GM23338 (cell line): ENCODE data around the gene LIF. TPM values are rescaled to one million over a fixed set of nuclear protein-coding genes. Genes with fewer than 3 reads are reported as not detected.
"Not testable (repeated sequence)": the region's sequence is repeated elsewhere in the genome, so short reads cannot be mapped to it uniquely, and the experiment has no call there.

Experiments
- ATAC-seq: fragments of 200-7000 bp; cut with Tn5 transposase; 3 replicates; pipeline ENCODE4 v1.9.1; 2020
- DNase-seq: peaks from one replicate; pipeline ENCODE4 v3.0.0-alpha.2; 2015; ENCODE audit warnings: low spot score
- H2AFZ ChIP-seq: fragments of 200-600 bp; sonication (generic); 2 replicates; pipeline ENCODE4 v1.8.0; 2016; ENCODE audit warnings: antibody characterized with exemption, mild to moderate bottlenecking, moderate library complexity
- H3F3A ChIP-seq: fragments of 200-600 bp; sonication (generic); replicated peaks from 2 replicates; pipeline ENCODE4 v1.8.0; 2017; ENCODE audit warnings: antibody characterized with exemption, mixed run types, low read depth
- H3K27ac ChIP-seq: fragments of 200-600 bp; sonication (generic); 2 replicates; pipeline ENCODE4 v1.6.1; 2016; ENCODE audit warnings: low read depth
- H3K27me3 ChIP-seq: fragments of 200-600 bp; sonication (generic); 2 replicates; pipeline ENCODE4 v1.8.0; 2016; ENCODE audit warnings: mild to moderate bottlenecking, mixed run types, moderate library complexity; ENCODE audit not compliant: insufficient read depth
- H3K36me3 ChIP-seq: fragments of 200-600 bp; sonication (generic); 2 replicates; pipeline ENCODE4 v1.8.0; 2016; ENCODE audit warnings: mild to moderate bottlenecking; ENCODE audit not compliant: insufficient read depth
- H3K4me1 ChIP-seq: fragments of 200-600 bp; sonication (generic); 2 replicates; pipeline ENCODE4 v1.8.0; 2016; ENCODE audit warnings: mild to moderate bottlenecking, moderate library complexity; ENCODE audit not compliant: insufficient read depth
- H3K4me2 ChIP-seq: fragments of 200-600 bp; sonication (generic); 2 replicates; pipeline ENCODE4 v1.7.1; 2017; ENCODE audit warnings: mixed run types
- H3K4me3 ChIP-seq: fragments of 200-600 bp; sonication (generic); 2 replicates; pipeline ENCODE4 v1.6.1; 2016; ENCODE audit warnings: mixed run types
- H3K79me2 ChIP-seq: fragments of 200-600 bp; sonication (generic); replicated peaks from 2 replicates; pipeline ENCODE4 v1.8.0; 2017; ENCODE audit warnings: mild to moderate bottlenecking; ENCODE audit not compliant: insufficient read depth
- H3K9me2 ChIP-seq: fragments of 200-600 bp; sonication (generic); 2 replicates; pipeline ENCODE4 v1.8.0; 2017; ENCODE audit not compliant: insufficient read depth
- H4K20me1 ChIP-seq: fragments of 200-600 bp; sonication (generic); replicated peaks from 2 replicates; pipeline ENCODE4 v1.8.0; 2017; ENCODE audit warnings: mild to moderate bottlenecking; ENCODE audit not compliant: insufficient read depth
- H3K27ac Mint-ChIP-seq: 2 replicates; pipeline ENCODE4 v1.8.0; 2020; ENCODE audit warnings: inconsistent platforms, mild to moderate bottlenecking, moderate library complexity, mixed read lengths
- H3K27me3 Mint-ChIP-seq: 3 replicates; pipeline ENCODE4 v1.8.0; 2022; ENCODE audit warnings: low read depth, mild to moderate bottlenecking, moderate library complexity, mixed read lengths, inconsistent platforms; ENCODE audit not compliant: insufficient read depth, poor library complexity
- H3K36me3 Mint-ChIP-seq: 3 replicates; pipeline ENCODE4 v1.8.0; 2021; ENCODE audit warnings: low read depth, mild to moderate bottlenecking, inconsistent platforms, moderate library complexity, mixed read lengths
- H3K4me1 Mint-ChIP-seq: 3 replicates; pipeline ENCODE4 v1.8.0; 2020; ENCODE audit warnings: mild to moderate bottlenecking, inconsistent platforms, mixed read lengths
- H3K4me3 Mint-ChIP-seq: 3 replicates; pipeline ENCODE4 v1.8.0; 2021; ENCODE audit warnings: moderate library complexity, mild to moderate bottlenecking, inconsistent platforms, mixed read lengths
- H3K9me3 Mint-ChIP-seq: 3 replicates; pipeline ENCODE4 v1.8.0; 2020; ENCODE audit warnings: moderate library complexity, mild to moderate bottlenecking, inconsistent platforms, mixed read lengths
- CREB1 ChIP-seq: fragments of 250-450 bp; sonication (Bioruptor Pico); IDR thresholded peaks from 2 replicates; pipeline ENCODE4 v1.5.0; 2020; ENCODE audit warnings: low read depth, mild to moderate bottlenecking, moderate library complexity
- CTCF ChIP-seq, 2 experiments: fragments of 200-600 bp in 1 of 2; sonication (generic) in 1 of 2; conservative IDR thresholded peaks; 2 replicates each; pipeline versions ENCODE4 v1.5.1 to v1.6.1; 2016 to 2017; ENCODE audit warnings: antibody characterized with exemption in 2 of 2, low read depth in 2 of 2, mild to moderate bottlenecking in 2 of 2, moderate library complexity in 1 of 2
- EZH2phosphoT487 ChIP-seq: fragments of 200-600 bp; sonication (generic); IDR thresholded peaks from one replicate; pipeline ENCODE4 v1.8.1; 2018; ENCODE audit warnings: antibody characterized with exemption; ENCODE audit not compliant: unreplicated experiment
- POLR2AphosphoS5 ChIP-seq: IDR thresholded peaks from 2 replicates; pipeline ENCODE4 v1.6.1; 2016; ENCODE audit warnings: antibody characterized with exemption, low read depth
- STAT1 ChIP-seq: IDR thresholded peaks from one replicate; pipeline ENCODE4 v1.6.1; 2016; ENCODE audit warnings: antibody characterized with exemption; ENCODE audit not compliant: unreplicated experiment
- polyA plus RNA-seq: library from polyadenylated mRNA; unstranded; fragments of >200 nt; fragmentation: Nextera tagmentation; extraction: Ambion mirVana; gene quantifications from 2 replicates; pipeline ENCODE4 v1.2.1, GENCODE V29; 2016
- total RNA-seq: library from RNA; depleted of rRNA; stranded (reverse); fragments of >200 nt; shearing (Covaris generic); gene quantifications from 2 replicates; pipeline ENCODE4 v1.2.3, GENCODE V29; 2014
- TF ChIP-seq, protein P1 (sequence below): IDR thresholded peaks from one replicate; pipeline ENCODE4 v1.6.1; 2018; ENCODE audit warnings: antibody characterized with exemption; ENCODE audit not compliant: unreplicated experiment

LIF gene
- total and polyA plus RNA-seq, 2 experiments from 2014 or later = 1.8 to 3.6 TPM

- no peak for TF ChIP-seq CTCF (conservative IDR thresholded peaks at IDR 0.05; ENCODE audit: low read depth in 2 of 2)
- TF ChIP-seq POLR2AphosphoS5 = no peak
- TF ChIP-seq CREB1 = no peak
- TF ChIP-seq, protein P1, sequence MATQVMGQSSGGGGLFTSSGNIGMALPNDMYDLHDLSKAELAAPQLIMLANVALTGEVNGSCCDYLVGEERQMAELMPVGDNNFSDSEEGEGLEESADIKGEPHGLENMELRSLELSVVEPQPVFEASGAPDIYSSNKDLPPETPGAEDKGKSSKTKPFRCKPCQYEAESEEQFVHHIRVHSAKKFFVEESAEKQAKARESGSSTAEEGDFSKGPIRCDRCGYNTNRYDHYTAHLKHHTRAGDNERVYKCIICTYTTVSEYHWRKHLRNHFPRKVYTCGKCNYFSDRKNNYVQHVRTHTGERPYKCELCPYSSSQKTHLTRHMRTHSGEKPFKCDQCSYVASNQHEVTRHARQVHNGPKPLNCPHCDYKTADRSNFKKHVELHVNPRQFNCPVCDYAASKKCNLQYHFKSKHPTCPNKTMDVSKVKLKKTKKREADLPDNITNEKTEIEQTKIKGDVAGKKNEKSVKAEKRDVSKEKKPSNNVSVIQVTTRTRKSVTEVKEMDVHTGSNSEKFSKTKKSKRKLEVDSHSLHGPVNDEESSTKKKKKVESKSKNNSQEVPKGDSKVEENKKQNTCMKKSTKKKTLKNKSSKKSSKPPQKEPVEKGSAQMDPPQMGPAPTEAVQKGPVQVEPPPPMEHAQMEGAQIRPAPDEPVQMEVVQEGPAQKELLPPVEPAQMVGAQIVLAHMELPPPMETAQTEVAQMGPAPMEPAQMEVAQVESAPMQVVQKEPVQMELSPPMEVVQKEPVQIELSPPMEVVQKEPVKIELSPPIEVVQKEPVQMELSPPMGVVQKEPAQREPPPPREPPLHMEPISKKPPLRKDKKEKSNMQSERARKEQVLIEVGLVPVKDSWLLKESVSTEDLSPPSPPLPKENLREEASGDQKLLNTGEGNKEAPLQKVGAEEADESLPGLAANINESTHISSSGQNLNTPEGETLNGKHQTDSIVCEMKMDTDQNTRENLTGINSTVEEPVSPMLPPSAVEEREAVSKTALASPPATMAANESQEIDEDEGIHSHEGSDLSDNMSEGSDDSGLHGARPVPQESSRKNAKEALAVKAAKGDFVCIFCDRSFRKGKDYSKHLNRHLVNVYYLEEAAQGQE = no peak
Observed at GRCh38 chr22:30201945-30202344, 44.6 kb downstream of the LIF start (continued).

DNA sequence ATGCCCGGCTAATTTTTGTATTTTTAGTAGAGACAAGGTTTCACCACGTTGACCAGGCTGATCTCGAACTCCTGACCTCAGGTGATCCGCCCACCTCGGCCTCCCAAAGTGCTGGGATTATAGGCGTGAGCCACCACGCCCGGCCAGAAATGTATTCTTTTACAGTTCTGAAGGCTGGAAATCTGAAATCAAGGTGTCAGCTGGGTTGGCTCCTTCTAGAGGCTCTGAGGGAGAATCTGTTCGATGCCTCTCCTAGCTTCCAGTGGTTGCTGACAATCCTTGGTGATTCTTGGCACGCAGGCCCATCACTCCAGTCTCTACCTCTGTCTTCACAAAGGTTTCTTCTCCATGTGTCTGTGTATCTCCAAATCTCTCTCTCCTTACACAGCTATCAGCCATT lies 45.7 kb downstream of the LIF start:
- H3K27ac ChIP-seq, ATAC-seq, H3K27me3 ChIP-seq, H3K4me3 Mint-ChIP-seq, H3K27ac Mint-ChIP-seq, H3K9me3 Mint-ChIP-seq, DNase-seq, H3F3A ChIP-seq, H3K79me2 ChIP-seq, H2AFZ ChIP-seq, H4K20me1 ChIP-seq, H3K4me1 ChIP-seq, H3K9me2 ChIP-seq, H3K4me3 ChIP-seq, H3K27me3 Mint-ChIP-seq, H3K36me3 Mint-ChIP-seq, H3K36me3 ChIP-seq, H3K4me2 ChIP-seq: not testable (repeated sequence)
- H3K4me1 Mint-ChIP-seq = peaks cover 23% of the 10 kb centered on the region

GRCh38 chr22:30198921-30199320 lies 47.6 kb downstream of the LIF start:
- H2AFZ ChIP-seq = peak overlapping the region; percentile 35; the same call in 1 of the 2 replicates
- H3K4me3 ChIP-seq = no peak overlapping the region
- DNase-seq (no peak), ATAC-seq (no peak)
- peaks cover 18% of the 10 kb centered on the region for H3K4me1 ChIP-seq
- 0 out of 2 replicates have a peak, but pooled peaks cover 4% of the 10 kb centered on the region for H3F3A ChIP-seq
- no peak overlapping the region for H3K4me3 Mint-ChIP-seq
- no peaks in the 10 kb centered on the region for H3K79me2 ChIP-seq
- peaks cover 4% of the 10 kb centered on the region; the same call in 2 of the 3 replicates for H3K36me3 Mint-ChIP-seq
- peaks cover 5% of the 10 kb centered on the region; the same call in 1 of the 2 replicates for H3K9me2 ChIP-seq
- H3K4me2 ChIP-seq = no peak overlapping the region
- H3K9me3 Mint-ChIP-seq = peaks cover 7% of the 10 kb centered on the region; the same call in 1 of the 3 replicates
- no peak overlapping the region for H3K27ac Mint-ChIP-seq
- no peak overlapping the region for H3K27ac ChIP-seq
- H4K20me1 ChIP-seq = no peaks in the 10 kb centered on the region
- no peaks in the 10 kb centered on the region for H3K36me3 ChIP-seq
- H3K4me1 Mint-ChIP-seq = peaks cover 26% of the 10 kb centered on the region
- H3K27me3 ChIP-seq = no peaks in the 10 kb centered on the region
- peaks cover 3% of the 10 kb centered on the region for H3K27me3 Mint-ChIP-seq
- TF ChIP-seq CTCF (conservative IDR thresholded peaks at IDR 0.05; ENCODE audit: low read depth in 2 of 2) (no peak), STAT1 (no peak), EZH2phosphoT487 (no peak), CREB1 (no peak), POLR2AphosphoS5 (no peak)
- TF ChIP-seq, protein P1 = no peak
